AG09319 (cell line): ENCODE measurements around the gene GPR158.

Experiments
- DNase-seq: peaks from one replicate; pipeline ENCODE4 v3.0.0-alpha.2; 2010; ENCODE audit warnings: low read depth; ENCODE audit errors: extremely low read depth
- CTCF ChIP-seq: IDR thresholded peaks from 2 replicates; pipeline ENCODE4 v1.5.1; 2011; ENCODE audit warnings: low read depth, mild to moderate bottlenecking, inconsistent platforms, low read length, moderate library complexity

Gene GPR158

GRCh38 chr10:25280573-25280972 lies 105.8 kb downstream of the GPR158 start:
- no peak for TF ChIP-seq CTCF
- DNase-seq: no peak

- no peak for DNase-seq
- no peak for TF ChIP-seq CTCF
These were observed 111.0 kb downstream of the GPR158 start for GRCh38 chr10:25285809-25286208.

GRCh38 chr10:25288181-25288580 lies 113.4 kb downstream of the GPR158 start:
- no peak for DNase-seq
- no peak for TF ChIP-seq CTCF

GRCh38 chr10:25294032-25294926 lies 119.5 kb downstream of the GPR158 start:
- no peak for DNase-seq
- TF ChIP-seq CTCF: no peak

- no peak for TF ChIP-seq CTCF
These were observed 121.5 kb downstream of the GPR158 start for GRCh38 chr10:25296324-25296723.

GRCh38 chr10:25297466-25297865 lies 122.7 kb downstream of the GPR158 start:
- no peak for DNase-seq
- TF ChIP-seq CTCF: no peak

More at GRCh38 chr10:25296324-25296723, 121.5 kb downstream of the GPR158 start:
- DNase-seq: no peak

GRCh38 chr10:25300073-25300472 lies 125.3 kb downstream of the GPR158 start:
- no peak for TF ChIP-seq CTCF
- no peak for DNase-seq
